GM12874 (cell line): ENCODE measurements around the gene SLC25A30.

Experiments used
- CTCF ChIP-seq: IDR thresholded peaks from 2 replicates; pipeline ENCODE4 v1.5.1; 2011; ENCODE audit warnings: low read depth, mild to moderate bottlenecking, control low read depth, low read length, moderate library complexity; ENCODE audit not compliant: insufficient read depth

The SLC25A30 gene

GRCh38 chr13:45368571-45368970 lies 49.6 kb downstream of the SLC25A30 start:
- no peak for TF ChIP-seq CTCF

- no peak for TF ChIP-seq CTCF
These were observed 50.2 kb downstream of the SLC25A30 start for GRCh38 chr13:45368005-45368404.

DNA sequence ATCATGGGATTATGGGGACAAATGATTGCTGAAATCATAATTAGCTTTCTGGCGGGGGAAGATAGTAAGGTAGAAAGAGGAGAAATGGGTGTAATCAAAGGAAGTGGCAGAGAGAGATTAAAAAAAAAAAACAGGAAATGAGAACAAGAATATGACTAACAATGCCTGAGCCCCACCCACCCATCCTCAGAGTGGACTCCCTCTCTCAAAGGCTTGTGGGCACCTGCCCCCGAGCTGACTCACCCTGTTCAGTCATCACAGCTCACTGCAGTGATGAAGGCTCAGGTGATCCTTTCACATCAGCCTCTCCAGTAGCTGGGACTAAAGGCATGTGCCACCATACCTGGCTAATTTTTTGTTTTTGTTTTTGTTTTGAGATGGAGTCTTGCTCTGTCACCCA lies 50.8 kb downstream of the SLC25A30 start:
- TF ChIP-seq CTCF, result no peak

- TF ChIP-seq CTCF, result no peak
These were observed 52.7 kb downstream of the SLC25A30 start for GRCh38 chr13:45365558-45365885.

GRCh38 chr13:45364876-45365557 lies 53.2 kb downstream of the SLC25A30 start:
- no peak for TF ChIP-seq CTCF

- peak; percentile 41; the same call in 1 of the 2 replicates for TF ChIP-seq CTCF
These were observed 55.2 kb downstream of the SLC25A30 start for GRCh38 chr13:45362939-45363338.

DNA sequence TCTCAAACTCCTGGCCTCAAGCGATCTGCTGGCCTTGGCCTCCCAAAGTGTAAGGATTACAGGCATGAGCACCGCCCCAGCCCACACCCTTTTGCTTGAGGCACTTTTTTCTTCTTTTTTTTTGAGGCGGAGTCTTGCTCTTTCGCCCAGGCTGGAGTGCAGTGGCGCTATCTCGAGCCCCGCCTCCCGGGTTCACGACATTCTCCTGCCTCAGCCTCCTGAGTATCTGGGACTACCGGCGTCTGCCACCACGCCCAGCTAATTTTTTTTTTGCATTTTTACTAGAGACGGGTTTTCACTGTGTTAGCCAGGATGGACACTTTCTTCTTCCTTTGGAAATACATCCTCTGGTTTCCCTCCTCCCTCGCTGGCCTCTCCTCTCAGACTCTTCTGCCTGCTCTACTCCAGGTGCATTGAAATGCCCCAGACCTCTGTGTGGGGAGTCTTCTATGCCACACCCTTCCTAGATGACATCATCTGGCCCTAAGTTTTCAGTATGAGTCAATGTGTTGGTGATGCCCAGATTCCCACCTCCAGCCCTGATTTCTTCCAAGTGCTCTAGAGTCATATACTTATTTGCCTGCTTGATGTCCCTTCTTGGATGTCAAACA lies 56.5 kb downstream of the SLC25A30 start:
- no peak for TF ChIP-seq CTCF
